ENCODE measurements around the gene ANAPC1.
"Not testable (repeated sequence)": the region's sequence is repeated elsewhere in the genome, so short reads cannot be mapped to it uniquely, and the experiment has no call there.

ANAPC1 gene

GRCh38 chr2:111903930-111904439 lies 20.0 kb upstream of the ANAPC1 start:
- DNase-seq (ENCODE audit: low spot score) = no peak

DNA sequence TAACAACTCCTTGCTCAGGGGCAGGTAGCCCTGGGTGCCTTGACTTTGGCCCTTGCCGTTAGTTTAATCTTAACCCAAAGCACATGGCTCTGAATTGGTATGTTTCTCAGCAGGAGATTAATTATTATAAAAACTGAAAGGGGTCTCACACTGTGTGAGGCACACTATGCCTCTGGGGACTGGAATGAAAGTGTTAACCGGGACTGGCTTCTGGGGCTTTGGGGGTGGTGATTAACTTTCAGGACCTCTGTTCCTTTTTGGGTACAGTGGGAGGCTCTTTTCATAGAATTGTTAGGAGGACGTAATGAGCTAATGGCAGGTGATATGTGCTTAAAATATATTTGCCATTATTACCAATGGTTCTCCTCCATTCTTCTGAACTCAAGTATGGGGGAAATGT lies 19.5 kb upstream of the ANAPC1 start:
- DNase-seq (ENCODE audit: low spot score) = no peak

DNA sequence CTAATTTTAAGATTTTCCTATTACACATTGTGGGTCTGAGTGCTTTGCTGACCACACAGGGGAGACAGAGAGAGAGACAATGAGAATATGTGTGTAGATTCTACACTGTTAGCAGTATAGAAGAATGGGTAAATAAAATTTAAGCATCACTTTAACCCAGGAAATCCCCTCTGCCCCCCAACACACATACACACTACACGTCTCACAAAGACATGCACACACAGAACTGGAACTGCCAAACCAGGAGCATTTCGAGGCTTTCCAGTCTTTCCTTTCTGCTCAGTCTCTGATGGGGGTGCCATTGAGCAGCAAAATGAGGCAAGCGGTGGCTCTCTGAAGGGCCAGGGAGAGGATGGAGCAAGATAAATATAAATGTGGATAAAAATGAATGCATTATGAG lies 16.9 kb upstream of the ANAPC1 start:
- DNase-seq (ENCODE audit: low spot score) = no peak

DNA sequence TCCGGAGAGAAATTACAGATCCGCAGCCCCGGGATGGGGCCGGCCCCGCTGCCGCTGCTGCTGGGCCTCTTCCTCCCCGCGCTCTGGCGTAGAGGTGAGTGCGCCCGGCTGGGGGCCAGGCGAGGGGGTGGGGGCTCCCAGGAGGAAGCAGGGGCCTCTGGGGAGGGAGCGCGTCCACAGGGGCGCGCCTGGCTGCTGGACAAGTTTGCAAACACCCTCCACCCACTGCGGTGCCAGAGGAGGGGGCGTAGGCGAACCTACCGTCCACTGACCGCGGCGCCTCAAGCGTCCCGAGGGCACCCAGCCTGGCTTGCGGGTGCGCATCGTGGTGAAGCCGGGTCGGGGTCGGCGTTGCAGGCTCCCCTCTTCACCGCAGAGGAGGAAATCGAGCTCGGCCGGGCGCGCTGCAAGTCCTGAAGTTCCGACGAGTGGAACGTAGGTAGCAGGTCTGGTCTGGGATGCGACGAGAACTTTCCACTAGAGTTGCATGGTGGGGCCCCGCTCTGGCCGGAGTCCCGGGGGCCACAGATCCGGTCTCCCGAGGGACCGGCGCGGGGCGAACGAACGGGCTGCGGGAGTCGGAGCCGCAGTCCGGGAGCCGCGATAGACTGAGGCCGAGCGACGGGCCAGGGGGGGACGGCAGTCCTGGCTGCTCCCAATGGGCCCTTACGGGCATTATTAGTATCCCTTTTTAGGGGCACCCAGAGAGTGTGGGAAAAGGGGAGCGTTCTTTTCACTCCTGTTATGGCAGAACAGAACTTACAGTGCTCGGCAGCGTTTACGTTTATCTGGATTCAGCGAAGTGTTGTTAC lies 14.9 kb upstream of the ANAPC1 start:
- no peak for DNase-seq (ENCODE audit: low spot score)

DNA sequence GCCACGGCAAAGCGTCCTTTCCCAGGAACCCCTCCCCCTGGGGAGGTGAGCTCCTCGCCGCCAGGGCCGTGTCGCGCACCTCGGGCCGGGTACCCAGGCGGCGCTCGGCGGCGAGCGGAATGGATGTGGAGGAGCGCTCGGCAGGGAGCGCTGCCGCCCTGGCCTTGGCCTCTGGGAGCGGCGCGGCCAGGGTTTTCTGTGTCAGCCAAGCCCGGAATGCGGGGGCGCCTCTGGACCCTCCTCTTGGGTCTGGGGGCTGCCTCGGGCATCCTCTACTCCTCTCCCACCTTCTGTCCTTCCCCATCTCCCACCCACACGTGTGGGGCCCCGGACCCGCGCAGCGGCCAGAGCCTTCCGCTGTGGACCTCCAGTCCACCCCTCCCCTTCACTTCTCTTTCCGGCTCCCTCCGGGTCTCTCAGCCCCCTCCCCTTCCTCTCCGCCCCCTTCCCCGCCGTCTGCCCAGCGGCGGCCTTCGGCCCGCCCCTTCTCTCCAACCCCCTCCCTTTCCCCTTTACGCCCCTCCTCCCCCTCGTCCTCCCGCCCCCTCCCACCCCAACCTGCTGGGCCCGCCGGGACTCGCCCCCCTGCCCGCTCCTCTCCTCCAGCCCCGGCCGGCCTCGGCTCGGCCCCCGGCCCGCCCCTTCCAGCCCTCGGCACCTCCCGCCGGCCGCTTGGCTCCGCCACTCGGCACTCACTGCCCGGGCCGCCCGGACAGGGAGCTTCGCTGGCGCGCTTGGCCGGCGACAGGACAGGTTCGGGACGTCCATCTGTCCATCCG lies 14.1 kb upstream of the ANAPC1 start, which contains the start of gene MERTK:
MERTK (plus strand) TSS at position 684 of the 779 bp plus-strand sequence. CDS start 129 bp downstream, outside the sequence.
- peak; percentile 25 for DNase-seq (ENCODE audit: low spot score)

DNA sequence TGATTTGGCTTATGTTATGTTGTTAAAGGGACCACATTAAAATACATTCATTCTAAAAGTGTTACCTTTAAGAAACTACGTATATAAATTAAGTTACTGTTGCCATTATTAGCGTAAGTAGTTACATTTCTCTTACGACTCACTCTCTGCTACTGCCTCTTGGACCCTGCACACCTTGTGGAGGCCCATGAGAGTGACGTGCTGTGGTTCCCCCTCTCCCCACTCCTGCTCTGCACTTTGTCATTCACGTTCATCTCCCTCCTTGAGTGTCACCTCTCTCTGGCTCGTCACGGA lies 13.6 kb upstream of the ANAPC1 start:
- DNase-seq (ENCODE audit: low spot score) = no peak

GRCh38 chr2:111896576-111896975 lies 12.6 kb upstream of the ANAPC1 start:
- DNase-seq (ENCODE audit: low spot score) = no peak

DNA sequence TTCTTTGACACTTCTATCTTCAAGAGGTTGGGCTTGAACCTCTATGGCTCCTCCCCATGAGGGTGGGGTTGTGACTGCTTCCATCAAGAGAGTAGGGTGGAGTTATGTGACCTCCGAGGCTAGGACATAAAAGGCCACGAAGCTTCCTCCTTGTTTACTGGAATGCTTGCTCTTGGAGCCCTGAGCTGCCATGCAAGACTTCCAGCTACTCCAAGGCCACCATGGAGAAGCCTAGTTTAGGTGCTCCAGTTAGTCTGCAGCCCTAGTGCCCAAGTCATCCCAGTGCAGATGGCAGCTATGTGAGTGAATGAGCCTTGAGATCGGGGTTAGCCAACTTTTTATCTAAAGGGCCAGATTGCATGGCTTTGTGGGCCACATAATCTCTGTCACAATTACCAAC lies 12.0 kb upstream of the ANAPC1 start:
- no peak for DNase-seq (ENCODE audit: low spot score)

- DNase-seq (ENCODE audit: low spot score) = no peak
Observed at GRCh38 chr2:111884592-111884964, 585 bp upstream of the ANAPC1 start.

- DNase-seq (ENCODE audit: low spot score) = not testable (repeated sequence)
Observed at GRCh38 chr2:111872806-111873205, 11.2 kb downstream of the ANAPC1 start.

GRCh38 chr2:111865124-111865523 lies 18.9 kb downstream of the ANAPC1 start:
- DNase-seq (ENCODE audit: low spot score) = not testable (repeated sequence)

DNA sequence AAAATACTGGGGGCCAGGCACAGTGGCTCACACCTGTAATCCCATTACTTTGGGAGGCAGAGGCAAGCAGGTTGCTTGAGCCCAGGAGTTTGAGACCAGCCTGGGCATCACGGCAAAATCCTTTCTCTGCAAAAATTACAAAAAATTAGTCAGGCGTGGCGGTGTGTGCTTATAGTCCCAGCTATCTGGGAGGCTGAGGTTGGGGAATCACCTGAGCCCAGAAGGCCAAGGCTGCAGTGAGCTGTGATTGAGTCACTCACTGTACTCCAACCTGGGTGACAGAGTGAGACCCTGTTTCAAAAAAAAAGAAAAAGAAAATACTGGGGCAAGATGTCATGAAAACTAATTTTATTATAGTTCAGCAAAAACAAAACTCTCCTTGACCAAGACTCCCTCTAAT lies 24.0 kb downstream of the ANAPC1 start:
- not testable (repeated sequence) for DNase-seq (ENCODE audit: low spot score)

DNA sequence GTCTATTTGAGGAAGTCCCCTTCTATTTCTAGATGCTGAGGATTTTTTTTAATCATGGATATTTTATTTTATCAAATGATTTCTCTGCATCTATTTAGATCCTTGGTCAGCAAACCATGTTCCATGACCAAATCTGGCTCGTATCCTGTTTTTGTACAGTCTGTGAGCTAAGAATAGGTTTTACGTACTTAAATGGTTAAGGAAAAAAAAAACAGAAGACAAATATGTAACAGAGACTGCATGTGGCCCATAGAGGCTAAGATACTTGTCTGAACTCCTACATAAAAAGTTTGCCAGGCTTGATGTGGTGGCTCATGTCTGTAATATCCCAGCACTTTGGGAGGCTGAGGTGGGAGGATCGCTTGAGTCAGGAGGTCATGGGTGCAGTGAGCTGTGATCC lies 31.4 kb downstream of the ANAPC1 start:
- DNase-seq (ENCODE audit: low spot score) = not testable (repeated sequence)

- not testable (repeated sequence) for DNase-seq (ENCODE audit: low spot score)
Observed at GRCh38 chr2:111850646-111851045, 33.3 kb downstream of the ANAPC1 start.

- DNase-seq (ENCODE audit: low spot score) = not testable (repeated sequence)
Observed at GRCh38 chr2:111839625-111840282, 44.2 kb downstream of the ANAPC1 start.

DNA sequence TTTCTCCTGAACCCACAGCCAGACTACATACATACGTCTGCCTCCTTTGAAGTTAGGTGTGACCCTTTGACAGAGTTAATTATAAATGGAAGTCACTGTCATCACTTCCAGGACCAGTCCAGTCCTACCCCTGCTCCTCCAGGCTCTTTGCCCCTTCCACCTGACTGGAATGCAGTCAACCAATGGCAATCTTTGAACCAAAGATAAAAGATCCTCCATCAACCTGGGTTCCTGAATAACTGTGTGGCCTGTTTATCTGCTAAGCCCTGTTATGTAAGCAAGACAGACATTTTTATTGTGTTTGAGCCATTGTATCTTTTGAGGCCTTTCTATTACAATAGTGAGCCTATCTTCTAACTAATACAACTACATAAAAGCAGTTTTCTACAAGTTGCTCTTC lies 45.0 kb downstream of the ANAPC1 start:
- DNase-seq (ENCODE audit: low spot score) = not testable (repeated sequence)

- DNase-seq (ENCODE audit: low spot score) = not testable (repeated sequence)
Observed at GRCh38 chr2:111834221-111834620, 49.8 kb downstream of the ANAPC1 start.

GRCh38 chr2:111830479-111830878 lies 53.5 kb downstream of the ANAPC1 start:
- DNase-seq (ENCODE audit: low spot score) = not testable (repeated sequence)

DNA sequence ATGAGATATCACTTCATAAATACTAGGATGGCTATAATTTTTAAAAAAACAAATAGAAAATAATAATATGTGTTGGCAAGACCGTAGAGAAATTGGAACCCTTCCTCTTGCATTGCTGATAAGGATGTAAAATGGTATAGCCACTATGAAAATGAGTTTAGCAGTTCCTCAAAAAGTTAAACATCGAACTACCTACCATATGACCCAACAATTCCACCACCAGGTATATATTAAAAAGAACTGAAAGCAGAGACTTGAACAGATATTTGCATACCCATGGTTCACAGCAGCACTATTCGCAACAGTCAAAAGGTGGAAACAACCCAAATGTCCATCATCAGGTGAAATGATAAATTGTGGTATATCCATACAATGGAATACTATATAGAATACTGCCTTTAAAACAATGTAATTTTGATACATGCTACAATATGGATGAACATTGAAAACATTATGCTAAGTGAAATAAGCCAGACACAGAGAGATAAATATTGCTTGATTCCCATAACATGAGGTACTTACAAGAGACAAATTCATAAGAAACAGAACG lies 55.7 kb downstream of the ANAPC1 start:
- not testable (repeated sequence) for DNase-seq (ENCODE audit: low spot score)

- not testable (repeated sequence) for DNase-seq (ENCODE audit: low spot score)
Observed at GRCh38 chr2:111812970-111813622, 70.9 kb downstream of the ANAPC1 start.

DNA sequence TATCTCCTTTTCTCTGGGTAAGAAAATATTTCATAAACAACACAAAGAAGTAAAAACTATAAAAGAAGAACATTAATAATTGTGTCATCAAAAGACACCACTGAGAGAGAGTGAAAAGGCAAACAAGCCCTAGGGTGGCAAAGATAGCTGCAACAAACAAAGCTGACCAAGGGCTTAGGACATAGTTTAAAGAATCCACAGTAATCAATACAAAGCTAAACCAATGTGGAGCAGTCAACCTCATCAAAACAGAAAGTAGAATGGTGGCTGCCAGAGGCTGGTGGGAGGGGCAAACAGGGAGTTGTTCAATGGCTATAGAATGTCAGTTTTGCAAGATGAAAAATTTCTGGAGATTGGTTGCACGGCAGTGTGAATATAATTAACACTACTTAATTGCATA lies 93.4 kb downstream of the ANAPC1 start:
- DNase-seq (ENCODE audit: low spot score) = not testable (repeated sequence)

DNA sequence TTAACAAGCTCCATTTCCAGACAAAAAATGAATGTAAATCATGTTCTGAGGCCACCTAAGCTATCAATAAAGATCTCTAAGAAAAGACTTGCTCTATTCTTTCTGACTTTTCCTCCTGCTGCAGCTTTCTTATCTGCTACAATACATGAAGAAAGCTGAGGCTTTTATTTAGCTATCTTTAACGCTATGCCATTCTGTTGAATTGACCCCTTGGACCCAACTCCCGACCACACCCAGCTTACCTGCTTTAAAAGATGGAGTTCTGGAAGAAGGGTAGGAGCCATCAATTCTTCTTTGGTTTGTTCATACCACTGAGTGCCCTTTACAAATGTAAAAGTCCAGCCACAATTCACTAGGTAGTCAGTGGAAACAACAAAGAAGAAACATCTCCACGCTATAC lies 99.9 kb downstream of the ANAPC1 start:
- not testable (repeated sequence) for DNase-seq (ENCODE audit: low spot score)

All from CD4-positive, alpha-beta T cell treated with Interleukin-6 at 100 ng/mL for 8 hours (primary cell).